ENCODE measurements around the gene KANK2. TPM values are rescaled to one million over a fixed set of nuclear protein-coding genes. Genes with fewer than 3 reads are reported as not detected.
"Not testable (repeated sequence)": the region's sequence is repeated elsewhere in the genome, so short reads cannot be mapped to it uniquely, and the experiment has no call there.

Gene KANK2
- total and polyA plus RNA-seq, 4 donors = 269 to 379 (median 299) TPM

DNA sequence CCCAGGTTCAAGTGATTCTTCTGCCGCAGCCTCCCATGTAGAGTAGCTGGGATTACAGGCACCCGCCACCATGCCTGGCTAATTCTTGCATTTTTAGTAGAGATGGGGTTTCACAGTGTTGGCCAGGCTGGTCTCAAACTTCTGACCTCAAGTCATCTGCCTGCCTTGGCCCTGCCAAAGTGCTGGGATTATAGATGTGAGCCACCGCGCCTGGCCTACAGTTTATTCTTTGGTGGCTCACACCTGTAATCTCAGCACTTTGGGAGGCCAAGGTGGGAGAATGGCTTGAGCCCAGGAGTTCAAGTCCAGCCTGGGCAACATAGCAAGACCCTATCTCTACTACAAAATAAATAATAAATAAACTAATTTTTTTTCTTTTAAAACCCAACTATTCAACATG lies 73.2 kb downstream of the KANK2 start:
- H3K4me3 ChIP-seq (ENCODE audit: low read length in 2 of 2); H3K36me3 ChIP-seq (ENCODE audit: control insufficient read depth in 1 of 2, insufficient read depth in 2 of 2, low read length in 1 of 2); H3K4me1 ChIP-seq (ENCODE audit: control insufficient read depth in 1 of 2, insufficient read depth in 2 of 2, low read length in 2 of 2); DNase-seq; H3K27ac ChIP-seq (ENCODE audit: low read depth in 1 of 2, low read length in 2 of 2); H3K9me3 ChIP-seq (ENCODE audit: control insufficient read depth, low read length); ATAC-seq (ENCODE audit: low FRiP score); H3K27me3 ChIP-seq (ENCODE audit: control insufficient read depth in 1 of 2, insufficient read depth in 2 of 2, low read length in 1 of 2): not testable (repeated sequence)
- WGBS, 2 donors = 94 to 96% methylated on average over 4 of the region's 4 CpGs
- intact Hi-C loops (cut with DNase I) = loop anchor here in 1 of 2 donors (10.0 kb wide), 1 partner anchor 189 kb away; no protein-coding TSS in a partner anchor

DNA sequence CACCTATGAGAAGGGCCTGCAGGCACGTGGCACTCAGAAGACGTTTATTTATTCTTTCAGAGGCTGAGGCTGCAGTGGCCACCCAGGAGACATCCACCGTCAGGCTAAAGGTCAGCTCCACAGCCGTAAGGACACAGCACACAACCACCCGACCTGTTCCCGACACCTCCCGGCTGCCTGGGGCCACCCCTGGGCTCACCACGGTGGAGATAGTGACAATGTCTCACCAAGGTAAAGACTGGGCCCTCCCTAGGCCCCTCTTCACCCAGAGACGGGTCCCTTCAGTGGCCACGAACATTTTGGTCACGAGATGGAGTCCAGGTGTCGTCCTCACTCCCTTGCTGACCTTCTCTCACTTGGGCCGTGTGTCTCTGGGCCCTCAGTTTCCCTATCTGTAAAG lies 74.2 kb downstream of the KANK2 start:
- Histone ChIP-seq H3K36me3 (ENCODE audit: control insufficient read depth in 1 of 2, insufficient read depth in 2 of 2, low read length in 1 of 2) (no peaks in the 10 kb centered on the region), H3K27ac (ENCODE audit: low read depth in 1 of 2, low read length in 2 of 2) (no peak overlapping the region), H3K4me1 (ENCODE audit: control insufficient read depth in 1 of 2, insufficient read depth in 2 of 2, low read length in 2 of 2) (no peaks in the 10 kb centered on the region), H3K4me3 (ENCODE audit: low read length in 2 of 2) (no peak overlapping the region), H3K9me3 (ENCODE audit: control insufficient read depth, low read length) (no peaks in the 10 kb centered on the region), H3K27me3 (ENCODE audit: control insufficient read depth in 1 of 2, insufficient read depth in 2 of 2, low read length in 1 of 2) (no peaks in the 10 kb centered on the region)
- WGBS, 2 donors = 81 to 87% methylated on average over 13 of the region's 13 CpGs
- DNase-seq (no peak), ATAC-seq (ENCODE audit: low FRiP score) (no peak)
- intact Hi-C loops (cut with DNase I) = loop anchor here in 1 of 2 donors (10.0 kb wide), 1 partner anchor 188 kb away; no protein-coding TSS in a partner anchor

DNA sequence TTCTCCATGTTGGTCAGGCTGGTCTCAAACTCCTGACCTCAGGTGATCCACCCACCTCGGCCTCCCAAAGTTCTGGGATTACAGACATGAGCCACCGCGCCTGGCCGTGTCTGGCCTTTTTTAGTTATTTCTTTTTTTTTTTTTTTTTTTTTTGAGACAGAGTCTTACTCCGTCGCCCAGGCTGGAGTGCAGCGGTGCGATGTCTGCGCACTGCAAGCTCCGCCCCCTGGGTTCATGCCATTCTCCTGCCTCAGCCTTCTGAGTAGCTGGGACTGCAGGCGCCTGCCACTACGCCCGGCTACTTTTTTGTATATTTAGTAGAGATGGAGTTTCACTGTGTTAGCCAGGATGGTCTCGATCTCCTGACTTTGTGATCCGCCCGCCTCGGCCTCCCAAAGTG lies 75.4 kb downstream of the KANK2 start:
- not testable (repeated sequence) for H3K9me3 ChIP-seq (ENCODE audit: control insufficient read depth, low read length); H3K4me3 ChIP-seq (ENCODE audit: low read length in 2 of 2); H3K36me3 ChIP-seq (ENCODE audit: control insufficient read depth in 1 of 2, insufficient read depth in 2 of 2, low read length in 1 of 2); H3K27ac ChIP-seq (ENCODE audit: low read depth in 1 of 2, low read length in 2 of 2); DNase-seq; H3K4me1 ChIP-seq (ENCODE audit: control insufficient read depth in 1 of 2, insufficient read depth in 2 of 2, low read length in 2 of 2); H3K27me3 ChIP-seq (ENCODE audit: control insufficient read depth in 1 of 2, insufficient read depth in 2 of 2, low read length in 1 of 2); ATAC-seq (ENCODE audit: low FRiP score)
- 90 to 91% methylated on average over 14 to 17 of the region's 17 CpGs for WGBS, 2 donors
- intact Hi-C loops (cut with DNase I) = loop anchor here in 1 of 2 donors (10.0 kb wide), 1 partner anchor 187 kb away; no protein-coding TSS in a partner anchor

DNA sequence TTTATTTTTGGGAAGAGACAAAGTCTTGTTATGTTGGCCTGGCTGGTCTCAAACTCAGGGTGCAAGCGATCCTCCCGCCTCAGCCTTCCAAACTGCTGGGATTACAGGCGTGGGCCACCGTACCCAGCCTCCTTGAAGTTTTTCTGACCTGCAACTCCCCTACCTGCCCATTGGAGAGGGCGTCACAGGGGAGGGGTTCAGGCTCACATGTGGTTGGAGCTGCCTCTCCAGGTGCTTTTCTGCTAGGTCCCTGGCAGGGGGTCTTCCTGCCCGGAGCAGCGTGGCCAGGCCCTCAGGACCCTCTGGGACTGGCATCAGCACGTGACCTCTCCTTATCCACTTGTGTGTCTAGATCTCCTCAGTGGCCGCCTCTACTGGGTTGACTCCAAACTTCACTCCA lies 80.8 kb downstream of the KANK2 start:
- Histone ChIP-seq H3K27me3 (ENCODE audit: control insufficient read depth in 1 of 2, insufficient read depth in 2 of 2, low read length in 1 of 2) (no peaks in the 10 kb centered on the region), H3K36me3 (ENCODE audit: control insufficient read depth in 1 of 2, insufficient read depth in 2 of 2, low read length in 1 of 2) (peaks cover 2 to 6% of the 10 kb centered on the region in 2 donors), H3K27ac (ENCODE audit: low read depth in 1 of 2, low read length in 2 of 2) (no peak overlapping the region), H3K9me3 (ENCODE audit: control insufficient read depth, low read length) (no peaks in the 10 kb centered on the region), H3K4me3 (ENCODE audit: low read length in 2 of 2) (no peak overlapping the region), H3K4me1 (ENCODE audit: control insufficient read depth in 1 of 2, insufficient read depth in 2 of 2, low read length in 2 of 2) (no peaks in the 10 kb centered on the region)
- 94 to 96% methylated on average over 9 of the region's 9 CpGs for WGBS, 2 donors
- no peak for DNase-seq
- intact Hi-C loops (cut with DNase I) = no loop called here
- ATAC-seq (ENCODE audit: low FRiP score) = no peak

GRCh38 chr19:11115895-11116446 lies 81.4 kb downstream of the KANK2 start:
- H3K27me3 ChIP-seq (ENCODE audit: control insufficient read depth in 1 of 2, insufficient read depth in 2 of 2, low read length in 1 of 2) = no peaks in the 10 kb centered on the region
- H3K4me1 ChIP-seq (ENCODE audit: control insufficient read depth in 1 of 2, insufficient read depth in 2 of 2, low read length in 2 of 2) = no peaks in the 10 kb centered on the region
- no peaks in the 10 kb centered on the region for H3K9me3 ChIP-seq (ENCODE audit: control insufficient read depth, low read length)
- intact Hi-C loops (cut with DNase I) = no loop called here
- WGBS, 2 donors = 81 to 84% methylated on average over 11 of the region's 11 CpGs
- H3K4me3 ChIP-seq (ENCODE audit: low read length in 2 of 2) = no peak overlapping the region
- DNase-seq (no peak), ATAC-seq (ENCODE audit: low FRiP score) (peak; percentile 39)
- peaks cover 2 to 6% of the 10 kb centered on the region in 2 donors for H3K36me3 ChIP-seq (ENCODE audit: control insufficient read depth in 1 of 2, insufficient read depth in 2 of 2, low read length in 1 of 2)
- H3K27ac ChIP-seq (ENCODE audit: low read depth in 1 of 2, low read length in 2 of 2) = no peak overlapping the region

GRCh38 chr19:11115042-11115441 lies 82.3 kb downstream of the KANK2 start:
- intact Hi-C loops (cut with DNase I) = no loop called here
- DNase-seq (no peak), ATAC-seq (ENCODE audit: low FRiP score) (no peak)
- Histone ChIP-seq H3K4me3 (ENCODE audit: low read length in 2 of 2) (no peak overlapping the region), H3K27ac (ENCODE audit: low read depth in 1 of 2, low read length in 2 of 2) (no peak overlapping the region), H3K4me1 (ENCODE audit: control insufficient read depth in 1 of 2, insufficient read depth in 2 of 2, low read length in 2 of 2) (no peaks in the 10 kb centered on the region), H3K27me3 (ENCODE audit: control insufficient read depth in 1 of 2, insufficient read depth in 2 of 2, low read length in 1 of 2) (no peaks in the 10 kb centered on the region), H3K36me3 (ENCODE audit: control insufficient read depth in 1 of 2, insufficient read depth in 2 of 2, low read length in 1 of 2) (peaks cover 2 to 6% of the 10 kb centered on the region in 2 donors), H3K9me3 (ENCODE audit: control insufficient read depth, low read length) (no peaks in the 10 kb centered on the region)
- 91 to 94% methylated on average over 5 of the region's 5 CpGs for WGBS, 2 donors

Other genes with a start within 250 kb of the KANK2 start
- 10 to 100 TPM; 65.0 to 67.4 TPM for gene SMARCA4, start 236.5 kb downstream of the KANK2 start, total RNA-seq
- gene SMARCA4, start 236.5 kb downstream of the KANK2 start, polyA plus RNA-seq = 10 to 100 TPM; 17.8 to 61.8 TPM
- 10 to 100 TPM; 50.4 to 94.0 TPM for gene LDLR, start 108.1 kb downstream of the KANK2 start, total RNA-seq
- 1 to 10 TPM; 3.4 to 9.5 TPM for gene LDLR, start 108.1 kb downstream of the KANK2 start, polyA plus RNA-seq
- gene SPC24, start 41.8 kb downstream of the KANK2 start, total RNA-seq = 1 to 10 TPM; 1.1 to 2.9 TPM
- 1 to 10 TPM in 1 of 2 donors, under 1 TPM in 1; 0.43 to 1.0 TPM for gene SPC24, start 41.8 kb downstream of the KANK2 start, polyA plus RNA-seq
- gene ANGPTL8, start 42.1 kb upstream of the KANK2 start, total RNA-seq = not detected
- 10 to 100 TPM in 1 of 2 donors, not detected in 1; 11.8 TPM for gene ANGPTL8, start 42.1 kb upstream of the KANK2 start, polyA plus RNA-seq
- 100 to 1,000 TPM in 1 of 2 donors, 10 to 100 TPM in 1; 73.1 to 109 TPM for gene DOCK6, start 65.0 kb upstream of the KANK2 start, total RNA-seq
- gene DOCK6, start 65.0 kb upstream of the KANK2 start, polyA plus RNA-seq = 10 to 100 TPM; 12.8 to 71.8 TPM
- gene TSPAN16, start 98.6 kb upstream of the KANK2 start, total RNA-seq = not detected
- not detected for gene TSPAN16, start 98.6 kb upstream of the KANK2 start, polyA plus RNA-seq
- 10 to 100 TPM; 26.7 to 32.7 TPM for gene RAB3D, start 142.1 kb upstream of the KANK2 start, total RNA-seq
- gene RAB3D, start 142.1 kb upstream of the KANK2 start, polyA plus RNA-seq = 1 to 10 TPM; 3.0 to 7.1 TPM
- 10 to 100 TPM; 36.2 to 50.7 TPM for gene TMEM205, start 148.7 kb upstream of the KANK2 start, total RNA-seq
- gene TMEM205, start 148.7 kb upstream of the KANK2 start, polyA plus RNA-seq = 100 to 1,000 TPM in 1 of 2 donors, 10 to 100 TPM in 1; 25.5 to 119 TPM
- gene CCDC159, start 149.0 kb upstream of the KANK2 start, total RNA-seq = 10 to 100 TPM; 18.0 to 44.4 TPM
- gene CCDC159, start 149.0 kb upstream of the KANK2 start, polyA plus RNA-seq = 100 to 1,000 TPM in 1 of 2 donors, 10 to 100 TPM in 1; 28.3 to 111 TPM
- 10 to 100 TPM; 36.4 to 37.4 TPM for gene PLPPR2, start 157.9 kb upstream of the KANK2 start, total RNA-seq
- 10 to 100 TPM; 11.4 to 41.0 TPM for gene PLPPR2, start 157.9 kb upstream of the KANK2 start, polyA plus RNA-seq
- 1 to 10 TPM; 1.5 to 1.7 TPM for gene SWSAP1, start 177.1 kb upstream of the KANK2 start, total RNA-seq
- gene SWSAP1, start 177.1 kb upstream of the KANK2 start, polyA plus RNA-seq = 1 to 10 TPM in 1 of 2 donors, under 1 TPM in 1; 0.50 to 5.7 TPM
- gene EPOR, start 186.8 kb upstream of the KANK2 start, total RNA-seq = 10 to 100 TPM in 1 of 2 donors, 1 to 10 TPM in 1; 7.4 to 13.1 TPM
- 10 to 100 TPM in 1 of 2 donors, under 1 TPM in 1; 0.63 to 32.4 TPM for gene EPOR, start 186.8 kb upstream of the KANK2 start, polyA plus RNA-seq
- 10 to 100 TPM; 30.2 to 51.6 TPM for gene RGL3, start 221.8 kb upstream of the KANK2 start, total RNA-seq
- gene RGL3, start 221.8 kb upstream of the KANK2 start, polyA plus RNA-seq = 10 to 100 TPM; 14.5 to 78.5 TPM
- 1 to 10 TPM in 1 of 2 donors, under 1 TPM in 1; 0.49 to 1.8 TPM for gene ODAD3, start 237.6 kb upstream of the KANK2 start, total RNA-seq
- 1 to 10 TPM; 1.4 to 2.6 TPM for gene ODAD3, start 237.6 kb upstream of the KANK2 start, polyA plus RNA-seq
- gene PRKCSH, start 238.1 kb upstream of the KANK2 start, total RNA-seq = 100 to 1,000 TPM; 168 to 207 TPM
- 100 to 1,000 TPM in 1 of 2 donors, 10 to 100 TPM in 1; 90.2 to 168 TPM for gene PRKCSH, start 238.1 kb upstream of the KANK2 start, polyA plus RNA-seq

Data from aorta (tissue), 5 donors.